HCT116 (cell line): ENCODE results near the gene OLA1.

Experiments used
- ATF3 ChIP-seq: IDR thresholded peaks from 2 replicates; pipeline ENCODE4 v1.6.1; 2012
- CTCF ChIP-seq, 3 experiments: fragments of 200-600 bp in 1 of 3; sonication (generic) in 1 of 3; IDR thresholded peaks in 2 of 3; conservative IDR thresholded peaks in 1 of 3; 2 replicates each; pipeline ENCODE4 v1.5.1; 2012 to 2017; ENCODE audit warnings: low read depth in 2 of 3, low read length in 2 of 3, antibody characterized with exemption in 1 of 3, borderline replicate concordance in 1 of 3, control low read depth in 1 of 3, mild to moderate bottlenecking in 1 of 3, mixed read lengths in 1 of 3, mixed run types in 1 of 3, moderate library complexity in 1 of 3; ENCODE audit not compliant: insufficient read depth in 1 of 3
- MAX ChIP-seq: IDR thresholded peaks from 2 replicates; pipeline ENCODE4 v1.6.1; 2012
- POLR2A ChIP-seq: IDR thresholded peaks from 2 replicates; pipeline ENCODE4 v1.7.0; 2011; ENCODE audit warnings: borderline replicate concordance; ENCODE audit not compliant: insufficient read depth, insufficient read length; ENCODE audit errors: extremely low read depth
- RAD21 ChIP-seq: IDR thresholded peaks from 2 replicates; pipeline ENCODE4 v1.6.1; 2012; ENCODE audit warnings: low read depth, mild to moderate bottlenecking
- REST ChIP-seq: IDR thresholded peaks from 2 replicates; pipeline ENCODE4 v1.6.1; 2012; ENCODE audit warnings: low read depth
- SP1 ChIP-seq: IDR thresholded peaks from 2 replicates; pipeline ENCODE4 v1.6.1; 2012; ENCODE audit warnings: low read depth
- ZNF274 ChIP-seq: fragments of 200-500 bp; sonication (Bioruptor generic); IDR thresholded peaks from 2 replicates; pipeline ENCODE4 v1.6.1; 2014; ENCODE audit warnings: mild to moderate bottlenecking, low read depth, low read length, inconsistent platforms

- TF ChIP-seq CTCF (IDR thresholded peaks at IDR 0.05 in 2 of 3, conservative IDR thresholded peaks at IDR 0.05 in 1 of 3; ENCODE audit: borderline replicate concordance in 1 of 3, insufficient read depth in 1 of 3, low read depth in 2 of 3, low read length in 2 of 3): no peak
- no peak for TF ChIP-seq ZNF274
- TF ChIP-seq POLR2A: no peak
- TF ChIP-seq SP1: no peak
- TF ChIP-seq REST: no peak
- TF ChIP-seq RAD21: no peak
- no peak for TF ChIP-seq MAX
- no peak for TF ChIP-seq ATF3
Observed at GRCh38 chr2:174058456-174058855, 189.9 kb downstream of the OLA1 start.
